SK-N-SH (cell line): ENCODE results near the gene XKR8. TPM values are rescaled to one million over a fixed set of nuclear protein-coding genes. Genes with fewer than 3 reads are reported as not detected.

ENCODE experiments used
- CTCF ChIA-PET: fragments of 300-600, 350-600 bp; formaldehyde crosslinking; extraction: SDS; loops from one replicate; lab custom pipeline; 2021; lab: Yijun Ruan, JAX
- POLR2A ChIA-PET: fragments of 350-600 bp; sonication (Branson Sonifier 250); formaldehyde crosslinking; extraction: SDS; loops from one replicate; lab custom pipeline; 2020; ENCODE audit warnings: antibody characterized with exemption, inconsistent platforms; lab: Yijun Ruan, JAX
- DNase-seq: peaks from one replicate; pipeline ENCODE4 v3.0.0; 2012
- H2AFZ ChIP-seq: fragments of 200-600 bp; sonication (generic); 2 replicates; pipeline ENCODE4 v1.8.1; 2016; ENCODE audit warnings: antibody characterized with exemption, mild to moderate bottlenecking, low read depth
- H3F3A ChIP-seq: fragments of 200-600 bp; sonication (generic); replicated peaks from 2 replicates; pipeline ENCODE3; 2016; ENCODE audit warnings: antibody characterized with exemption, mild to moderate bottlenecking; ENCODE audit not compliant: insufficient read depth
- H3K27ac ChIP-seq, 2 experiments: fragments of 200-500 bp in 1 of 2; fragments of 200-600 bp in 1 of 2; sonication (Bioruptor generic) in 1 of 2; sonication (generic), shearing (Covaris generic) in 1 of 2; 2 replicates each; pipeline versions ENCODE4 v1.5.1 to v1.6.1; 2014 to 2016; ENCODE audit warnings: low read depth in 2 of 2, inconsistent platforms in 1 of 2, low read length in 1 of 2, mild to moderate bottlenecking in 1 of 2, mixed read lengths in 1 of 2
- H3K27me3 ChIP-seq: fragments of 200-600 bp; sonication (generic), shearing (Covaris generic); 2 replicates; pipeline ENCODE4 v1.6.1; 2016; ENCODE audit warnings: mixed run types; ENCODE audit not compliant: insufficient read depth
- H3K36me3 ChIP-seq, 2 experiments: fragments of 200-500 bp in 1 of 2; fragments of 200-600 bp in 1 of 2; sonication (Bioruptor generic) in 1 of 2; sonication (generic) in 1 of 2; replicated peaks in 1 of 2; 2 replicates each; pipeline versions ENCODE3 to v1.5.1; 2014 to 2016; ENCODE audit warnings: low read length in 1 of 2, mild to moderate bottlenecking in 1 of 2; ENCODE audit not compliant: insufficient read depth in 2 of 2, control insufficient read depth in 1 of 2
- H3K4me1 ChIP-seq, 2 experiments: fragments of 200-500 bp in 1 of 2; fragments of 200-600 bp in 1 of 2; sonication (Bioruptor generic) in 1 of 2; sonication (generic), shearing (Covaris generic) in 1 of 2; 2 replicates each; pipeline versions ENCODE4 v1.5.1 to v1.6.1; 2014 to 2016; ENCODE audit warnings: low read depth in 1 of 2, low read length in 1 of 2, mixed run types in 1 of 2; ENCODE audit not compliant: insufficient read depth in 2 of 2, control insufficient read depth in 1 of 2
- H3K4me2 ChIP-seq: fragments of 200-600 bp; sonication (generic), shearing (Covaris generic); 2 replicates; pipeline ENCODE4 v1.6.1; 2017; ENCODE audit warnings: mixed run types
- H3K4me3 ChIP-seq, 2 experiments: fragments of 200-500 bp in 1 of 2; fragments of 200-600 bp in 1 of 2; sonication (Bioruptor generic) in 1 of 2; sonication (generic), shearing (Covaris generic) in 1 of 2; 2 replicates each; pipeline versions ENCODE4 v1.5.1 to v1.8.1; 2014 to 2016; ENCODE audit warnings: low read depth in 2 of 2, inconsistent platforms in 1 of 2, low read length in 1 of 2, mild to moderate bottlenecking in 1 of 2, mixed read lengths in 1 of 2, moderate library complexity in 1 of 2
- H3K79me2 ChIP-seq: fragments of 200-600 bp; sonication (generic); 2 replicates; pipeline ENCODE4 v1.8.1; 2017; ENCODE audit warnings: mild to moderate bottlenecking; ENCODE audit not compliant: insufficient read depth
- H3K9ac ChIP-seq: fragments of 200-600 bp; sonication (generic); 2 replicates; pipeline ENCODE4 v1.6.1; 2017; ENCODE audit warnings: mixed run types
- H3K9me2 ChIP-seq: fragments of 200-600 bp; sonication (generic); 2 replicates; pipeline ENCODE4 v1.6.1; 2017; ENCODE audit warnings: mixed run types
- H3K9me3 ChIP-seq: fragments of 200-600 bp; sonication (generic); 2 replicates; pipeline ENCODE4 v1.6.1; 2017; ENCODE audit warnings: mixed run types, mild to moderate bottlenecking, moderate library complexity
- H4K20me1 ChIP-seq: fragments of 200-600 bp; sonication (generic); 2 replicates; pipeline ENCODE4 v1.6.1; 2017; ENCODE audit warnings: mild to moderate bottlenecking, mixed run types; ENCODE audit not compliant: insufficient read depth
- CHD2 ChIP-seq: fragments of 150-350 bp; IDR thresholded peaks from 2 replicates; pipeline ENCODE4 v1.6.1; 2018; ENCODE audit warnings: low read length; ENCODE audit not compliant: partially characterized antibody
- EZH2phosphoT487 ChIP-seq: fragments of 200-600 bp; sonication (generic); IDR thresholded peaks from 2 replicates; pipeline ENCODE4 v1.6.1; 2017; ENCODE audit warnings: low read depth, mixed run types, mild to moderate bottlenecking, antibody characterized with exemption, moderate library complexity, borderline replicate concordance
- FOXJ3 ChIP-seq: sonication (generic); formaldehyde crosslinking; IDR thresholded peaks from 2 replicates; pipeline ENCODE4 v1.5.1; 2020; ENCODE audit warnings: mild to moderate bottlenecking, missing genetic modification reagents
- FOXM1 ChIP-seq: IDR thresholded peaks from 2 replicates; pipeline ENCODE4 v1.4.0; 2012; ENCODE audit warnings: low read depth, mild to moderate bottlenecking
- GABPA ChIP-seq: IDR thresholded peaks from 2 replicates; pipeline ENCODE4 v1.4.0; 2012; ENCODE audit warnings: low read depth, mild to moderate bottlenecking
- IRF3 ChIP-seq: fragments of 150-350 bp; IDR thresholded peaks from 2 replicates; pipeline ENCODE4 v1.6.1; 2016; ENCODE audit warnings: mild to moderate bottlenecking, low read depth, low read length
- JUND ChIP-seq: IDR thresholded peaks from 2 replicates; pipeline ENCODE4 v1.4.0; 2012
- MXI1 ChIP-seq: IDR thresholded peaks from 2 replicates; pipeline ENCODE4 v1.6.1; 2012; ENCODE audit warnings: mild to moderate bottlenecking, low read depth, low read length, improper control_type of control experiment
- NRF1 ChIP-seq: IDR thresholded peaks from 2 replicates; pipeline ENCODE4 v1.6.1; 2012; ENCODE audit warnings: low read depth, mild to moderate bottlenecking, low read length
- PBX3 ChIP-seq: IDR thresholded peaks from 2 replicates; pipeline ENCODE4; 2012
- RAD21 ChIP-seq: IDR thresholded peaks from 2 replicates; pipeline ENCODE4 v1.6.1; 2012; ENCODE audit warnings: mild to moderate bottlenecking, low read length
- REST ChIP-seq: IDR thresholded peaks from 2 replicates; pipeline ENCODE4 v1.6.1; 2012; ENCODE audit warnings: mild to moderate bottlenecking, low read depth, low read length, moderate library complexity
- SIN3A ChIP-seq: IDR thresholded peaks from 2 replicates; pipeline ENCODE4 v1.6.1; 2012; ENCODE audit warnings: low read depth, mild to moderate bottlenecking, low read length, moderate library complexity, borderline replicate concordance
- TAF1 ChIP-seq: IDR thresholded peaks from 2 replicates; pipeline ENCODE4 v1.6.1; 2012; ENCODE audit warnings: low read depth, mild to moderate bottlenecking, low read length, moderate library complexity, borderline replicate concordance
- TEAD4 ChIP-seq: IDR thresholded peaks from 2 replicates; pipeline ENCODE4 v1.4.0; 2012; ENCODE audit warnings: mild to moderate bottlenecking, borderline replicate concordance; ENCODE audit not compliant: insufficient read depth
- USF2 ChIP-seq: fragments of 150-350 bp; IDR thresholded peaks from 2 replicates; pipeline ENCODE4 v1.6.1; 2017; ENCODE audit warnings: antibody characterized with exemption, low read length, low read depth, borderline replicate concordance
- YY1 ChIP-seq: IDR thresholded peaks from 2 replicates; pipeline ENCODE4 v1.4.0; 2012; ENCODE audit warnings: low read depth, mild to moderate bottlenecking
- WGBS: methylation state at CpG from one replicate; pipeline ENCODE4 v1.1.6; 2017; ENCODE audit warnings: low lambda C conversion rate; 5-methylcytosine and 5-hydroxymethylcytosine counted together
- polyA plus RNA-seq, 3 experiments: library from polyadenylated mRNA; depleted of rRNA; stranded (reverse); fragments of >200 nt; gene quantifications; 2 replicates each; pipeline ENCODE4 v1.2.3, GENCODE V29; 2012

Gene XKR8
- polyA plus RNA-seq, 1 of the 3 experiments (the other 2 are of a cell fraction) = 0.02 TPM

- Histone ChIP-seq H3K27me3 (no peaks in the 10 kb centered on the region), H3F3A (no peaks in the 10 kb centered on the region), H4K20me1 (no peaks in the 10 kb centered on the region), H3K27ac (no peak overlapping the region), H3K9me2 (no peaks in the 10 kb centered on the region), H3K4me1 (peaks cover 0 to 12% of the 10 kb centered on the region in 2 experiments; a peak in 1 of 4 replicates), H3K9ac (no peak overlapping the region), H2AFZ (no peak overlapping the region), H3K36me3 (no peaks in the 10 kb centered on the region), H3K9me3 (no peaks in the 10 kb centered on the region), H3K4me2 (no peak overlapping the region), H3K79me2 (no peaks in the 10 kb centered on the region), H3K4me3 (no peak overlapping the region)
- ChIA-PET CTCF (interaction anchor here (1.1 to 1.2 kb wide), 2 partner anchors 35 to 87 kb away, joined by 4 to 5 read pairs; no protein-coding TSS in a partner anchor), POLR2A (no interaction called here)
- no peak for DNase-seq
- TF ChIP-seq GABPA (no peak), FOXJ3 (no peak), FOXM1 (no peak), JUND (no peak), IRF3 (no peak), YY1 (no peak), SIN3A (no peak), TAF1 (no peak), PBX3 (no peak), MXI1 (no peak), RAD21 (no peak), NRF1 (no peak)
- WGBS = 87% methylated on average over 3 of the region's 5 CpGs
Measured at GRCh38 chr1:27945020-27945419, 14.8 kb upstream of the XKR8 start.

GRCh38 chr1:27949027-27949426 lies 10.7 kb upstream of the XKR8 start:
- Histone ChIP-seq H3K27ac (no peak overlapping the region), H2AFZ (no peak overlapping the region), H3F3A (no peaks in the 10 kb centered on the region), H3K4me3 (no peak overlapping the region), H3K9me3 (no peaks in the 10 kb centered on the region), H3K27me3 (no peaks in the 10 kb centered on the region), H3K79me2 (no peaks in the 10 kb centered on the region), H3K4me1 (no peaks in the 10 kb centered on the region), H3K36me3 (no peaks in the 10 kb centered on the region), H3K9ac (no peak overlapping the region), H4K20me1 (no peaks in the 10 kb centered on the region), H3K9me2 (no peaks in the 10 kb centered on the region), H3K4me2 (no peak overlapping the region)
- no peak for DNase-seq
- CTCF ChIA-PET = interaction anchor here (0.7 kb wide), 1 partner anchor 10 kb away, joined by 3 read pairs; no protein-coding TSS in a partner anchor
- 89% methylated on average over 8 of the region's 8 CpGs for WGBS
- POLR2A ChIA-PET = interaction anchor here (0.7 kb wide), 1 partner anchor 37 kb away, joined by 4 read pairs; no protein-coding TSS in a partner anchor
- no peak for TF ChIP-seq TEAD4
- TF ChIP-seq CHD2 = no peak
- TF ChIP-seq USF2 = no peak
- no peak for TF ChIP-seq FOXJ3
- no peak for TF ChIP-seq PBX3
- no peak for TF ChIP-seq RAD21
- TF ChIP-seq EZH2phosphoT487 = no peak
- no peak for TF ChIP-seq MXI1
- TF ChIP-seq REST = no peak
- no peak for TF ChIP-seq IRF3
- no peak for TF ChIP-seq NRF1
